Activated T-cell treated with anti-CD3 and anti-CD28 coated beads for 1 hour (primary cell): ENCODE results near the gene KIF5C.
"Not testable (repeated sequence)": the region's sequence is repeated elsewhere in the genome, so short reads cannot be mapped to it uniquely, and the experiment has no call there.

Source experiments
- DNase-seq: peaks from one replicate; pipeline ENCODE4 v3.0.0-alpha.2; 2020; ENCODE audit warnings: low read depth

The KIF5C gene

DNA sequence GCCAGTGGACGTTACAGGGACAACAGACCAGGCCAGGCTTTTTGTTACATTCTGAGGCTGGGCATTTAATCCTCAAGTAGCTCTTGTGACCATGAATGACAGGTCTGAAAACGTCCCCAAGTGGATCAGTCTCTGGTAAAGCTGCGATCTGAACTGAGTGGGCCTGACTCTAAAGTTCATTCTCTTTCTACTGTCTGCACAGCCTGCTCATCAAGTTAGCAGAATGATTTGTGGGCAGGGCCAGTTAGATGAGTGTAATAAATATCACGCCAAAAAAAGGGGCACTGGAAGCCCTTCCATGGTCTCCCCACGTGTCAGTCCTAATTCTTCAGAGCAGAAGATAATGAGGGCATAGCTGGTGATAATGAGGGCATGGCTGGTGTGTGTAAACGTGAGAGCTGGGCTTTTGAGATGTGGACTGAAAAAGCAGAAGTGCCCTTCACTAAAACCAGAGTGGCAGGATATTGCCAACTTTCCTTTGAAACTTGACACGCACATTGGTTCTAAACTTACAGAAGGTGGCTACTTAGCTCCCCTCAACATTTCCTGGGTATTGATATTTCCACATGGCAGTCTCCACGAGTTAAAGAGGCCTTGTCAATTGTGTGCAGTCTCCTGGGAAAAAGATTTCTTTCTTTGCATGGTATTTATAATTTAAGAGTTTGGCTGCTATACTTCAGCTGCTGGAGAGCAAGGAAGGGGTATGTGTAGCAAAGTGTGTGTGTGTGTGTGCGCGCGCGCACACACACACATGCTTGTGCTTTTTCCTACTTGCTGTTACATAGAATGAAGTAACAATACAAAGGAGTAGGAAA lies 90.8 kb downstream of the KIF5C start:
- DNase-seq: no peak

DNA sequence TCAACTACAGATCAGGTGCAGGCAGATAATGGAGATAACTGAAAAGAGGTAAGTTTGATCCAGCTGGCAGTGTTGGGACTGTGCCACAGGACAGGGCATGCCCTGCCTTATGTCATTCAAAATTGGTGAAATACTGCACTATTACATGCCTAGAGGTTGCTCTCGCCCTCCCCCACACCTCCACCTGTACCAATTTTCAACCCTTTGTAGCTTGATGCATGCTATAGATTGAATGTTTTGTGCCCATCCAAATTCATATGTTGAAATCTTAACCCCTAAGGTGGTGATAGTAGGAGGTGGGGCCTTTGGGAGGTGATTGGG lies 91.4 kb downstream of the KIF5C start:
- DNase-seq: no peak

DNA sequence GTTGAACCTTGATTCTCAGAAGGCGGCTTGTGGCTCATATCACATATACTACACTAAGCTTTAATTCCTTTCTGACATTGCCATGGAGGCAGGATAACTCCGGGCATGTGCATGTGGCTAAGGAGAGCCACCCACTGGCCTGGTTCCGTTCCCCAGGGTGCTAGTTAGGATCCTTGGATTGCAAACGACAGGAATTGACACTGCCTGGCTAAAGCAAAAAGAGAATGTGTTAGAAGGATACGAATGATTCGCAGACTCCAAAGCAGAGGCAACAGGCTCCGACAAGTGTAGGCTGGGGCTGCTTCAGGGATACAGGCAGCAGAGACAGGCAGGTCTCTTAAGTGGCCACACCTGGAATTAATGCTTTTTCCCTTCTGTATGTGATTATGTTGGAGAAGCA lies 92.0 kb downstream of the KIF5C start:
- no peak for DNase-seq

DNA sequence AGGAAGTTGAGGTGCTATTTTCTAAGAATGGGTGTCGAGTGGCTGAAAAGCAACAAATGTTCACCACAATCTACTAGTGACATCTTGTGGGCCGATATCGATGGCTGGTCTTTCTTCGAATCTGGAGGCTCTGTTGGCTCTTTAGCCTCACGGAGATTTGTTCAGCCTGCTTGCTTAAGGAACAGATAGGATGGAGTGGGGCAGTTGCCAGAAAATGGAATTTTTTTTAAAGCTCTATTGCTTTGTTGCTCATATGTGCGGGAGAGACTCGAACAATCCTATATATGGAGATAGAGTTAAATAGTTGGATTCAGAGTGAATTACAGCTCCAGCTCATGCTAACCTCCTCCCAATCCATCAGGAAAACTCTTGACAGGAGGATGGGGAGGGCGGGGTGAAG lies 92.6 kb downstream of the KIF5C start:
- no peak for DNase-seq

DNA sequence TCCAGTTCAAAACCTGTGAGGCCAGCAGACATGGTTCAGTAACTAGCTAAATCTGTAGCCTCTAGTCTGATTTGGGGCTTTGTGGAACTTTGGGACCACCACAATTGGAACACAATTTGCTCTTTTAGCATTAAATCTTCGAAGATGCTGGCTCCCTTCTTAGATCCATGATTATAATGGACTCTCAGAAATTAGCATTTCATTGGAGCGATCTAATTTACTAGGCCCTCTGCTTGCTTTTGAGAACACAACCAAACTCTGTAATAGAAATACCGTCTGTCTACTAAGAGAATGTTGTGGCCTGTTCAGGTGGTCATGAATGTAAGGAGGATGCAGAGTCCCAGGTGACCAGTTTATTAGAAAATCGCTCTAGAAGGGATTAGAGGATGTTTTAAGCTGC lies 93.3 kb downstream of the KIF5C start:
- DNase-seq: no peak

DNA sequence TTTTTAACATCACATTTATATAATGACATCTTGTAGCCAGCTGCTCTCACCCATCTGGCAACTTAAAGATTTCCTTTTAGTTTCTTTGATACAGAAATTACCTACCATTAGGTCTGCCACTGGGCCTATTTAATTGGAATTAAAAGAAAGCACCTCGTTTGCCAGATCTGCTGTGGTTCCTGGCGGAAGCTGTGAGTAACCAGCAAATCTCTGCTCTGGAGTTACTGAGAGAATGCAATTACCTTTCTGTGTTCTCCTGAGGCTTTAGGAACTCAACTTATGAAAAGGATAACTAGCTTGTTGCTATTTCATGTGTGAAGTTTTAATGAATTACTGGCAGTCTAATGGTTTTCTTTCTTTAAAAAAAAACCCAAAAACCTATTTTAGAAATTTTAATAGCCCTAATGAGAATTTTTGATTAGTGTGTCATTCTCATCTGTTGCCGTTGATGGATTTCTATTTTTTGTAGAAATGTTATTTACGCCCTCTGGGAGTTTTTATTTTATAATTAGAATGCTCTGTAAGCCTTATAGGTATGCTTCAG lies 93.8 kb downstream of the KIF5C start:
- DNase-seq: no peak

DNA sequence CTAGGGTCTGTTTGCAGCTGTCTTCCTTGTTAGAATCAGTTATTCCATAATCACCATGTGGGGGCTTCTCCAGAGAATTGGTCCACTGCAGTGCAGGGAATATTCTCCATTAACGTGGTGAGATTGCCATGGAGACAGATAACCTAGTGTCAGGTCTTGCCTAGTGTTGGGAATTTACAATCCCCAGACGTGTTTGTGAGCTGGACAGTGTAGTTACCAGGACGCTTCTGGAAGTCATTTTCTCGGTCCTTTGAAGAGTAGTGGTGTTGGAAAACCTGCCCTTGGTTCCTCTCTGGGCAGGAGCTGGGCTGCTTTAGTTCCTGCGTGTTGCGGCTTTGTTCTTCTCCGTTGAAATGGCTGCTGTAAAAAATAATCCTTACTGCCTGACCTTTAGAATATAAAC lies 94.6 kb downstream of the KIF5C start:
- DNase-seq: no peak

DNA sequence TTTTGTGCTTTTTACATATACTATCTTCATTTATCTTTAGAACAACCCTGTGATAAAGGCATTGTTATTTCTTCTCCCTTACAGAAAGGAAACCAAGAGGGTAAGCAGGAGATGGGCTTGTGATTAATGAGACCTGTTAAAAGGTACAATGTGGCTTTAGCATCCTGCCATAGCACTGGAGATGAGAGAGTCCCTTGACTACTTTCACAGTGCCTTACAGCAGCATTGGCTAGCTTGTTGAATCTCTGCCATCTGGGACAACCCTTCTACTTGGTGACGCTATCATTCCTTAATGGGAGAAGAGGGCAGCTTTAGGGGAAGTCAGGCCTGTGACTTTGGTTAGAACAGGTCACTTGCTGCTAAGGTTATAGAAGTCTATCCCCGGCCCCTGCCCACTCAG lies 95.4 kb downstream of the KIF5C start:
- no peak for DNase-seq

DNA sequence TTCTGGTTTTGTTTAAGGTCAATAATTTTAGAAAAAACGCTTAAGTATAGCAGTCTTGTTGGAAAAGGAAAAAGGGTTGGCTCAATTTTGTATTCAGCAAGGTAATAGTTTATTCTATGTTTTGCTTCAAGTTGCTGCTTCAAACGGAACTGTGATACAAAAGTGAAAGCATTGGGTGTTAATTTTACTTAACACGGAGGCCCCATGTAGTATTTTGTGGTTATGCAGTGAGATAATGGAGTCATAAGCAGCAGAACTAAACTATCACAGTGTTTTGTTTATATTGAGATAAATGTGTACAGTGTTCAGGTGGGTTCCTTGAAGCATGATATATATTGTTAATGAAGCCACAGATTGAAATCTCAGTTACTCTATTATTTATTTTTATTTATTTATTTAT lies 96.5 kb downstream of the KIF5C start:
- no peak for DNase-seq

DNA sequence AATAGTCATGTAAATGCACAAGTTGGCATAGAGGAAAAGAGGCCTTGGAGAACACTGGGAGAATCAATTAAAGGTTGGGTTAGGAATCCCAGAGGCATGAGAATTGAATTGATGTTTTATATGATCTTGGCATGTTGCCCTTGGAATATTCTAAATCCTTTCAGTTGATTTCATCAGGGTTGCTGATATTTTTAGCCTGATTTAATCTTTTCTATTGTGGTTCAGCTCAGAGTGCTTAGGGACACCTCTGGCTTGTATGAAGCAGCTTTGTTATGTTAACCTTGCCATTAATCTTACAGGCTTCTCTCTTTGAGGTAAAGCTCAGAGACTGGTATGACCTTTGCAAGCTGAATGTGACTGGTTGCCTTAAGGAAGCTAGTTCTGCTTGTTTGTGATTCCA lies 99.1 kb downstream of the KIF5C start:
- DNase-seq: no peak

DNA sequence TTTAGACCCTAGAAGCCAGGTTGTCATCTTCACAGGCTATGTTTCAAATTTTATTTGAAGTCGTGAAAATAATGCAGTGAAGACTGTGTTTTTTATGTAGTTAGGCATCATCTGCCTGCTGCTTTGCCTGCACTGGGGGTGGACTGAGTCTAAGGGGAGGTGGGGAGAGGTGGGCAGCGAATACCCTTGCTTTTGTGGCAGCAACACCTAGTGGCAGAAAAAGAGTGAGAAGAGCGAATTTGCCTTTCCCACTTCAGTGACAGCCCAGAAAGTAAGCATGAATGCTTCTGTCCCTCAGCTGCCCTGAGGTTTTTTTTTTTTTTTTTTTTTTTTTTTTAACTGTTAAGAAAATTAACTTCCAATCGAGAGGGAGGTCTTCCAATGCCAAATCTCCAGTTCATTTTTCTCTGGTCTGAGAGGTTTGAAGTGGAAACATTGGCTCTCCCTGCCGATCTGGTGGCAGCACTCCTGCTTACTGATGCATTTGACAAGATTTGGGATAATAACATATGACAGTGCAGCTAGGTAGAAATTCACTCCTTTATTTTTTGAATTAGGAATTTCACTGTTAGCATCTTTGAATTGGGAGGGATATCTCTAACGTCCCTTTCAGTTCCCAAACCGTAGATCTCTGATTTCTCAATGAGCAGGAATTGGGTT lies 103.1 kb downstream of the KIF5C start:
- DNase-seq: no peak

DNA sequence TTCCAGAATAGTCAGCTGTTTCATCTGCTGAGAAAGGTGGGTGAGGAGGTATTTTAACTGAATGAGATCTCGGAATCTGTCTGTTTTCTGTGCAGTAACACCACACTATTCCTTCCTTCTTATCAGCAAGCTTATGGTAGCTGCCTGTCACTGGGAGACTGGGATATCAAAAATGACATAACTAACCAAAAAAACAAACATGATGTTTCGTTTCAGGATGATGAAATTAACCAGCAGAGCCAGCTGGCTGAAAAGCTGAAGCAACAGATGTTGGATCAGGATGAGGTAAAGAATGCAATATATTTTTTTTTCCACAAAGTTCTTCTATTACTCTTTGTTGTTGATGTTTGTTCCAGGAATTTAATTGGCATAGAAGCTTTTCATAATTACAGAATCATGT lies 103.7 kb downstream of the KIF5C start:
- no peak for DNase-seq

DNA sequence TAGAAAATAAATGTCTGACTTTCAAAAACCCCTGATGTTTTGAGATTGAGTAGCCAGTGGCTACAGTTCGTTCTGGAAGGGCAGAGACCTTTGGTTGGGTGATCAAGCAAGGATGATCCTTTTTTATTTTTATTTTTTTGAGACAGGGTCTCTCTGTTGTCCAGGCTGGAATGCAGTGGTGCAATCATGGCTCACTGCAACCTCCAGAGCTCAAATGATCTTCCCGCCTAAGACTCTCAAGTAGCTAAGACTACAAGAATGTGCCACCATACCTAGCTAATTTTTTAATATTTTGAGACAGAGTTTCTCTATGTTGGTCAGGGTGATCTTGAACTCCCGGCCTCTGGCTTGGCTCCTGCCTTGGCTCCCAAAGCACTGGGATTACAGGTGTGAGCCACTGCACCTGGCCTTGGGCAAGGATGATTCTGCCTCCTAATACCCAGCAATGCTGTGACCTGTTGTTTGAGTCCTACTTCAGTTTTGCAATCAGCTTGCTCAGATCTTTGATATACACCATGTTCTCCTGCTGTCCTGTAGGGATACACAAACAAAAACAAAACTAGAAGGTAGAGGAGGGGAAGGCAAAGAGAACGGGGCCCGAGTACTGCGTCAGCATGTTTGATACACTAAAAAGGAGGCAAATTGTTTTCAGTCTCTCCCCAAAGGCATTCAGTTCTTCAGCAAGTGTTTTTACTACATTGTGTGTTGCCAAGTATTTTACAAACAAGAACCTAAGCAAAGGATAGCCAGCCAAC lies 104.3 kb downstream of the KIF5C start:
- DNase-seq: no peak

DNA sequence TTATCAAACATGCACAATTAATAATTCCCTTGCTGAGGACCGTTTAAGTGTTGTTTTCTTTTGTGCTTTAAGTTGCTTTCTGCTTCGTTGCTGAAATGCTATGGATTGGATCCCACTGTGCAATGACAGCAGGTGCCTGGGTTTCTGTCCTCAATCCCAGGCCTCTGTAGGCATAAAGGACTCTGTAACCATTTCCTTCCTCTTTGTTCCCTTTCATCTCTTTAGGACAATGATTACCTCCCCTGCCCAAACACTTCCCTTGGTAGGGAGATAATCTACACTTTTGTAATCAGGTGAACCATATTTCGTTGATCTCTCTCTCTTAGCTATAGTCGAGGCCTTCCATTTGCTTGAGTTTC lies 104.9 kb downstream of the KIF5C start:
- DNase-seq: no peak

DNA sequence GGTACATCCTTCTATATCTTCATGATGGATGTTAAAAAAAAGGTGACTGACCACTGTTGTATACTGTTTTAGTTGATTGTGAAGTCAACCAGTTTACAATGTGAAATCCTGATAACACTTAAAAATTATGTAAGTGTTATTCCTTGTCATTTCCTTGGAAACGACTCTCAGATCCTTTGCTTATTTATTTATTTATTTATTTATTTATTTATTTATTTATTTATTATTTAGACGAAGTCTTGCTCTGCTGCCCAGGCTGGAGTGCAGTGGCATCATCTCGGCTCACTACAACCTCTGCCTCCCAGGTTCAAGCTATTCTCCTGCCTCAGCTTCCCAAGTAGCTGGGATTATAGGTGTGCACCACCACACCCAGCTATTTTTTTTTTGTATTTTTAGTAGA lies 105.5 kb downstream of the KIF5C start:
- not testable (repeated sequence) for DNase-seq

DNA sequence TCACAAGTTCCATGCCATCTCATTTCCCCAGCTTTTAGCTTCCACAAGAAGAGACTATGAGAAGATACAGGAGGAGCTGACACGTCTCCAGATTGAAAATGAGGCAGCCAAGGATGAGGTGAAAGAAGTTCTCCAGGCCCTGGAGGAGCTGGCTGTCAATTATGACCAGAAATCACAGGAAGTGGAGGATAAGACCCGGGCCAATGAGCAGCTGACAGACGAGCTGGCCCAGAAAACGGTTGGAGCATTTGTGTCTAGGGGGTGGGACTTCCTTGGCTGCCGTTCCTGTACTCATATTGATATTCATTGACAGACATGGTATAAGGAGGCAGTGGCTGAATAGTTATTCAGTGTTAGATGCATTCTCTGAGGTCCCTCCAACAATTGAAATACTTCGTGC lies 106.3 kb downstream of the KIF5C start:
- no peak for DNase-seq

DNA sequence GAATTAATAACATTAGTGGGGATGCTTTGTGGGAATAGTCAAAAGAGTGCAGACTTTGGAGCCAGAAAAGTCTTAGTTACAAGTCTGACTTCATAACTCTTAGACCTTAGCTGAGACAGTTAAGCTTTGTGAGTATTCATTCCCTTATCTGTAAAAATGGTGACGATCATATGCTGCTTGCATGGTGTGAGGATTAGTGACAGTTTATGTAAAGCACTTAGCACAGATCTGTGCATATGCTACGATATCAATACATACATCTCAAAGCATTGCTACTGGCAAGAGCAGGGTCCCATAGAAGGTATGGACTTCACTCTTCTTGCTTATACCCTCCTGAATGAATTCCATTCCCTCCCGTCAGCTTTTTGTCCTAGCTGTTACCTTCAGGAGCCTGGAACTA lies 106.8 kb downstream of the KIF5C start:
- DNase-seq: no peak

DNA sequence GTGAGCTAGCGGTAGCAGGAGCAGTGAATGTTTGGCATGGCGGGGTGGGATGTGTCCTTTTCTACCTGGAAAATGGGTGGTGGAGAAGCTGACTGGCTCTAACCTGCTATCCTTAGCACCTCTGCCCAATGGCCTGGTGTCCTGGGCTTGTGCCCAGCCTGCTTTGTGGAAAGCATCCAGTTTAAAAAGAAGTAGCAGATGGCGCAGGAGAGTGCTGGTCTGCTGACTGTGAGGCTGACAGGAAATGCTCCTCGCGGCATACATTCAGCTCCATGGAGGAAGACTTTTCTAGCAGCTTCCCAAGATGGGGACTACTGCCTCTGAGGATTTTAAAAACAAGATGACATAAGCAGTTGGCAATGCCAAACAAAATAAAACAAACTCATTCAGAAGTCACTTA lies 107.3 kb downstream of the KIF5C start:
- DNase-seq: no peak

DNA sequence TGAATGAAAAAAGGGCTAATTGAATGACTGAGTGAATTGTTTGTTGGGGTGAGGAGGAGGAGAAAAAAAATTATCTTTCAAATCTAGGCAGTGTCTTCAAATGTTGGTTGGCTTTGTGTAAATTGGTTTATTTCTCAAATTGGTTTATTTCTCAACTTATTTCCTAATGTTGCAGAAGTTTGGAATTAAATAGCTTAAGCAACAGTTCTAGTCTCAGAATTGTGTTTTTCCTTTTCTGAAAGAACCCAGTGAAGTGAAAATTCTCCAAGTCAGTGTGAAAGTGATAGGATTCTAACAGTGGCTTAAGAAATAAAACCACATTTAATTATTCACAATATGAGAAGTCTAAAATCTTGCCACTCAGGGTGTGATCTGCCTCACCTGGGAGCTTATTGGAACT lies 108.9 kb downstream of the KIF5C start:
- no peak for DNase-seq

DNA sequence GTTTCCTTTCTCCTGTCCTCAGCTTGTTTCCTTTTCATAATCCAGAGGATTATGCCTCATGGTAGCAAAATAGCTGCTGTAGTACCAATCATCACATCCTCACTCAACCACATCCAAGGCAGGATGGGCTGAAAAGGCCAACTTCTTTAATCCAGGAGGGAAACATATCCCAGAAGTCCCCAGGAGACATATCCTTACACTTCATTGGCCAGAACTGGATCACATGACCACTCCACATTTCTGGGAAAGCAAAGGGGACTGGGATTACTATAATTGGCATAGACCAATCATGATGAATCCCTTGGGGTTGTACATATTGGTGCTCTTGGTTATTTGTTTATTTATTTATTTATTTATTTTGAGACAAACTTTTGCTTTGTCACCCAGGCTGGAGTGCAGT lies 109.4 kb downstream of the KIF5C start:
- no peak for DNase-seq

DNA sequence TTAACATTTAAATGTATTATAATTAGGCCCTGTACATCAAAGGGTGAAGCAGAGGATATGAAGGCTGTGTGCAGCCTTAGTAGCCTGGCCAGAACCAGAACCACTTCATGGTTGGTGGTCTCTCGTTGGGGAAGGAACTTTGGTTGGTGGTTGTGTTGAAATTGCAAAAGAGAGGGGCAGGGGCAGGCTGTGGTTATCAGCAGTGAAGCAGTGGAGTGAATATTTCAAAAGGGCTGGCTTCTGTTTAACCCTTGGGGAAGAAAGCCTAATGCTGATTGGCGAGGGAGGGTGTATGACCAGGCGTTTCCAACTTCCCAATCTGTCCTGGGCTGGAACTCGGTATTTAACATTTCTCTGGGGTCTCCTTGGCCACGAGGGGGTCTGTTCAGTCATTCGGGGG lies 112.3 kb downstream of the KIF5C start:
- DNase-seq: no peak

DNA sequence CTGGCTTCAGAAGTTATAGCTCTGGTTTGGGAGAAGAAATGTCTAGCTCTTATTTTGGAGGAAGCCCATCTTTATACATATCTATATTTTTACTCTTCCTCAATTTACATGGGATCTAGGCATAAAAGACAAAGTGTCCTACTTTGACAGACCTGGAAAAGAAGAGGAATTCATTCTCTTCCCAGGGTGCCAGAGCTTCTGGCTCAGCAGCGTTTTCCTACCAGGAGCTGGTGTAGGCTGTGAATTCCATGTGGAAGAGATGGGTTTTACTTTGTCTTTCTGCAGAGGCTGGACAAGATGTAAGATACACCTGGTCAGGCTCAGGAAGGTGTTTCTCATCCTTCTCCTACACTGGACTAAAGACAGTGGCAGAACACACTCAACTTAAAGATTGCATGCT lies 113.3 kb downstream of the KIF5C start:
- DNase-seq: no peak

DNA sequence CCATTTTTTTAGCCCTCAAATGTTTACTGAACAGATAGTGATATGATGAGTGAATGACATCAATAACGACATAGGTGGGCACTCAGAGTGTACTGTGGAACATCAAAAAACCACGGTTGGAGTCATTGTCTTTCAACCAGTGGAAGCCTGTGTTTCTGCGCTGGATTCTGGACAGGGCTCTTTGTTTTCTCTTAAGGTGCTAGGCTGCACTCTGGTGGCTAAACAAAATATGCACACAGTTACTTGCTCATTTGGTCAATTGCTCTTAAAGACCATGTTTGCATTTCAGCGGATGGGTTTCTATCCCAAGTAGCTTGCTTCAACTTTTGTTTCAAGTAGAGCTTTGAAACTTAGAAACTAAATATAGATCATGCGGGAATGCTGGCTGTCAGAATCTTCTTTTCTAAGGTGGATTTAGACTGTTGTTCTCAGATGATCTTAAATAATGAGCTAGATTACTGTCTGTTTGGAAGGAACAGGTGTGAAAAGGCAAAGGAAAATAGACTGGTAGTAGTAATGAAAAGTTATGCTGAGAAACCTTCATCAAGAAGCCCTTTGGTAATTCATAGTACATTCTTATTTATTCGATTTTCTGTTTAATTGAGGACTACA lies 115.0 kb downstream of the KIF5C start:
- peak; percentile 15 for DNase-seq
